T-cell (primary cell): ENCODE measurements around the gene JMJD7. TPM values are rescaled to one million over a fixed set of nuclear protein-coding genes. Genes with fewer than 3 reads are reported as not detected.

Experiments
- ATAC-seq, 4 experiments: fragments of 200-7000 bp in 3 of 4; fragments of 150-1000 bp in 1 of 4; cut with Tn5 transposase; replicated peaks in 1 of 4; 1 replicate in 3 of 4; 2 replicates in 1 of 4; pipeline ENCODE4 v1.10.0; 2021; ENCODE audit warnings: moderate library complexity in 3 of 4, mild to moderate bottlenecking in 2 of 4, moderate number of reproducible peaks in 1 of 4
- CTCF ChIA-PET, 2 donors: fragments of 300-600 bp; sonication (Branson Sonifier 250); formaldehyde crosslinking; loops; one replicate each; lab custom pipeline; 2022; ENCODE audit warnings: antibody characterized with exemption in 2 of 2; lab: Charles Lee
- POLR2A ChIA-PET, 2 donors: fragments of 300-600 bp; sonication (Branson Sonifier 250); formaldehyde crosslinking; loops; one replicate each; lab custom pipeline; 2022; ENCODE audit warnings: antibody characterized with exemption in 2 of 2; lab: Charles Lee
- DNase-seq, 35 experiments: peaks; one replicate each; pipeline versions ENCODE4 v3.0.0 to v3.0.0-alpha.2; 2013 to 2023
- H3K27ac ChIP-seq: one replicate; pipeline ENCODE4 v1.5.1; 2013; ENCODE audit warnings: low read length
- H3K27me3 ChIP-seq, 2 experiments: replicated peaks in 1 of 2; 1 replicate in 1 of 2; 2 replicates in 1 of 2; pipeline versions ENCODE4 v1.6.1 to v1.7.0; 2013; ENCODE audit warnings: low read length in 1 of 2, mixed read lengths in 1 of 2; ENCODE audit not compliant: control insufficient read depth in 2 of 2, insufficient read depth in 2 of 2; ENCODE audit errors: extremely low read depth in 1 of 2
- H3K36me3 ChIP-seq, 2 donors: 1 replicate in 1 of 2; 2 replicates in 1 of 2; pipeline versions ENCODE4 v1.6.1 to v1.7.0; 2013; ENCODE audit warnings: low read length in 1 of 2; ENCODE audit not compliant: control insufficient read depth in 2 of 2, insufficient read depth in 1 of 2; ENCODE audit errors: extremely low read depth in 1 of 2
- H3K4me1 ChIP-seq, 2 experiments: 1 replicate in 1 of 2; 2 replicates in 1 of 2; pipeline versions ENCODE4 v1.6.1 to v1.7.0; 2013; ENCODE audit warnings: low read length in 2 of 2, mixed read lengths in 1 of 2; ENCODE audit not compliant: insufficient read depth in 2 of 2, control insufficient read depth in 1 of 2; ENCODE audit errors: extremely low read depth in 1 of 2
- H3K4me3 ChIP-seq, 2 donors: 1 replicate in 1 of 2; 2 replicates in 1 of 2; pipeline versions ENCODE4 v1.5.1 to v1.7.0; 2013; ENCODE audit warnings: mild to moderate bottlenecking in 2 of 2, low read length in 1 of 2, moderate library complexity in 1 of 2; ENCODE audit not compliant: control insufficient read depth in 1 of 2; ENCODE audit errors: extremely low read depth in 1 of 2
- H3K9me3 ChIP-seq: 2 replicates; pipeline ENCODE4 v1.7.0; 2013
- H3K27ac Mint-ChIP-seq, 2 donors: one replicate each; pipeline ENCODE4 v1.8.0; 2020 to 2021; ENCODE audit warnings: mild to moderate bottlenecking in 2 of 2, mixed read lengths in 2 of 2
- H3K27me3 Mint-ChIP-seq, 2 donors: one replicate each; pipeline ENCODE4 v1.8.0; 2021 to 2022; ENCODE audit warnings: mixed read lengths in 2 of 2
- H3K36me3 Mint-ChIP-seq: one replicate; pipeline ENCODE4 v1.8.0; 2021; ENCODE audit warnings: mixed read lengths
- H3K4me1 Mint-ChIP-seq, 3 donors: one replicate each; pipeline ENCODE4 v1.8.0; 2020 to 2022; ENCODE audit warnings: mixed read lengths in 3 of 3, mild to moderate bottlenecking in 1 of 3
- H3K4me3 Mint-ChIP-seq, 3 donors: one replicate each; pipeline ENCODE4 v1.8.0; 2020 to 2022; ENCODE audit warnings: mild to moderate bottlenecking in 3 of 3, mixed read lengths in 3 of 3, moderate library complexity in 3 of 3
- H3K9me3 Mint-ChIP-seq, 3 donors: one replicate each; pipeline ENCODE4 v1.8.0; 2020 to 2022; ENCODE audit warnings: mixed read lengths in 3 of 3
- WGBS: methylation state at CpG from one replicate; pipeline ENCODE4 v1.1.5; 2013; ENCODE audit warnings: missing lambda C conversion rate; ENCODE audit not compliant: insufficient coverage; 5-methylcytosine and 5-hydroxymethylcytosine counted together
- total RNA-seq, 35 experiments: library from RNA in 6 of 35; stranded (reverse) in 6 of 35; fragments of 120-200 nt in 1 of 35; gene quantifications; one replicate each; pipeline versions ENCODE4 v1.2.1 to v1.2.4 and lab custom pipeline; 2013 to 2026

JMJD7 gene
- total RNA-seq, 5 donors from 2014 or later (not counting 1 experiment from before 2014, with no cell fraction given): 35.8 to 72.7 (median 45.3) TPM

- Histone ChIP-seq H3K27me3 (peaks cover 0 to 25% of the 10 kb centered on the region in 2 experiments), H3K4me1 (no peaks in the 10 kb centered on the region), H3K36me3 (peaks cover 6 to 9% of the 10 kb centered on the region in 2 donors), H3K4me3 (no peak overlapping the region), H3K9me3 (no peaks in the 10 kb centered on the region), H3K27ac (no peak overlapping the region)
- WGBS: 88% methylated on average over 15 of the region's 17 CpGs
- Mint-ChIP-seq H3K4me3 (no peak overlapping the region), H3K9me3 (no peaks in the 10 kb centered on the region), H3K27ac (no peak overlapping the region), H3K36me3 (peaks cover 4% of the 10 kb centered on the region), H3K4me1 (no peaks in the 10 kb centered on the region), H3K27me3 (no peaks in the 10 kb centered on the region)
- ATAC-seq (no peak), DNase-seq (no peak)
- CTCF ChIA-PET: interaction anchor here (0.7 to 1.1 kb wide), 2 partner anchors 132 to 198 kb away, joined by 3 to 6 read pairs; no protein-coding TSS in a partner anchor
- POLR2A ChIA-PET: no interaction called here
Measured at GRCh38 chr15:41852736-41853590, 25.1 kb downstream of the JMJD7 start.

GRCh38 chr15:41853831-41854230 is 25.9 kb downstream of the JMJD7 start:
- no peaks in the 10 kb centered on the region for H3K4me1 ChIP-seq
- H3K27ac ChIP-seq: no peak overlapping the region
- H3K36me3 ChIP-seq: peaks cover 0 to under 1% of the 10 kb centered on the region in 2 donors
- peaks cover 0 to 3% of the 10 kb centered on the region in 2 donors for H3K27me3 Mint-ChIP-seq
- no peaks in the 10 kb centered on the region for H3K9me3 Mint-ChIP-seq
- peaks cover 0 to 31% of the 10 kb centered on the region in 2 experiments for H3K27me3 ChIP-seq
- H3K4me3 Mint-ChIP-seq: no peak overlapping the region
- no peak for ATAC-seq
- no peaks in the 10 kb centered on the region for H3K36me3 Mint-ChIP-seq
- CTCF ChIA-PET: no interaction called here
- 89% methylated on average over 9 of the region's 10 CpGs for WGBS
- H3K9me3 ChIP-seq: no peaks in the 10 kb centered on the region
- POLR2A ChIA-PET: no interaction called here
- no peak overlapping the region for H3K4me3 ChIP-seq
- DNase-seq: no peak
- no peak overlapping the region for H3K27ac Mint-ChIP-seq
- H3K4me1 Mint-ChIP-seq: no peaks in the 10 kb centered on the region

GRCh38 chr15:41854443-41854842 is 26.6 kb downstream of the JMJD7 start:
- DNase-seq (no peak), ATAC-seq (no peak)
- Histone ChIP-seq H3K27ac (no peak overlapping the region), H3K36me3 (no peaks in the 10 kb centered on the region), H3K27me3 (peaks cover 0 to 31% of the 10 kb centered on the region in 2 experiments), H3K9me3 (no peaks in the 10 kb centered on the region), H3K4me3 (no peak overlapping the region), H3K4me1 (no peaks in the 10 kb centered on the region)
- Mint-ChIP-seq H3K27ac (no peak overlapping the region), H3K9me3 (no peaks in the 10 kb centered on the region), H3K4me3 (no peak overlapping the region), H3K36me3 (no peaks in the 10 kb centered on the region), H3K27me3 (peaks cover 0 to 3% of the 10 kb centered on the region in 2 donors), H3K4me1 (no peaks in the 10 kb centered on the region)
- POLR2A ChIA-PET: no interaction called here
- WGBS: 91% methylated on average over 8 of the region's 9 CpGs
- CTCF ChIA-PET: no interaction called here

- no peak for DNase-seq
- H3K27ac ChIP-seq: no peak overlapping the region
- Mint-ChIP-seq H3K4me3 (no peak overlapping the region), H3K27me3 (peaks cover 0 to 3% of the 10 kb centered on the region in 2 donors), H3K9me3 (no peaks in the 10 kb centered on the region), H3K4me1 (peaks cover under 1 to 6% (median 5%) of the 10 kb centered on the region in 3 donors), H3K36me3 (no peaks in the 10 kb centered on the region), H3K27ac (no peak overlapping the region)
- H3K4me3 ChIP-seq: no peak overlapping the region
- CTCF ChIA-PET: no interaction called here
- H3K4me1 ChIP-seq: peaks cover 2 to 6% of the 10 kb centered on the region in 2 experiments
- 83% methylated on average over 24 of the region's 30 CpGs for WGBS
- POLR2A ChIA-PET: no interaction called here
- peaks cover 0 to 39% of the 10 kb centered on the region in 2 experiments for H3K27me3 ChIP-seq
- no peak for ATAC-seq
- H3K36me3 ChIP-seq: no peaks in the 10 kb centered on the region
- no peaks in the 10 kb centered on the region for H3K9me3 ChIP-seq
Measured at GRCh38 chr15:41855261-41855961, 27.5 kb downstream of the JMJD7 start.

DNA sequence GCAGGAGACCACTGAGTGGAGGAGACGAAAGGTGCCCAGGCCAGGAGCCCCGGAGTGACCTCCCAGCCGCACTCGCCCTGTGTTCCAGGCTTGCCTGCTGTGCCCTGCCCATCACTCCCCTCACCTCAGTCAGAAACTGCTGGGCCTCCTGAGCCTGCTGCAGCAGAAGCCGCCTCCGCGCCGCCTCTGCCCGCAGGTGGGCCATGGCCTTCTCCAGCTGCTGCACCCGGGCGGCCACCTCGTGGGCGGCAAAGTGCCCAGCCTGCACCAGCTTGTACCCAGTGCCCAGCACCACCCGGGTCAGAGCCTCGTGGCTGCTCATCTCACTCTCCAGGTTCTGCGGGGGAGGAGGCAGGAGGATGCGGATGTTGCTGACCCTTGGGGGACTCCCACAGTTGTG is 28.4 kb downstream of the JMJD7 start:
- peaks cover 0 to 45% of the 10 kb centered on the region in 2 experiments for H3K27me3 ChIP-seq
- peaks cover 2 to 7% of the 10 kb centered on the region in 2 experiments for H3K4me1 ChIP-seq
- ChIA-PET CTCF (no interaction called here), POLR2A (no interaction called here)
- no peaks in the 10 kb centered on the region for H3K9me3 ChIP-seq
- H3K36me3 ChIP-seq: no peaks in the 10 kb centered on the region
- H3K27ac Mint-ChIP-seq: no peak overlapping the region
- H3K27ac ChIP-seq: no peak overlapping the region
- DNase-seq: no peak
- ATAC-seq: no peak
- H3K4me1 Mint-ChIP-seq: peaks cover 6 to 9% (median 7%) of the 10 kb centered on the region in 3 donors
- H3K4me3 Mint-ChIP-seq: no peak overlapping the region
- WGBS: 85% methylated on average over 11 of the region's 17 CpGs
- peaks cover 0 to 3% of the 10 kb centered on the region in 2 donors for H3K27me3 Mint-ChIP-seq
- no peak overlapping the region for H3K4me3 ChIP-seq
- no peaks in the 10 kb centered on the region for H3K9me3 Mint-ChIP-seq
- no peaks in the 10 kb centered on the region for H3K36me3 Mint-ChIP-seq

- no peaks in the 10 kb centered on the region for H3K9me3 ChIP-seq
- ChIA-PET POLR2A (no interaction called here), CTCF (no interaction called here)
- 90% methylated on average over 12 of the region's 12 CpGs for WGBS
- H3K27me3 ChIP-seq: peaks cover 0 to 45% of the 10 kb centered on the region in 2 experiments
- Mint-ChIP-seq H3K9me3 (no peaks in the 10 kb centered on the region), H3K27ac (no peak overlapping the region), H3K4me1 (peaks cover 6 to 9% (median 7%) of the 10 kb centered on the region in 3 donors), H3K4me3 (no peak overlapping the region), H3K36me3 (no peaks in the 10 kb centered on the region), H3K27me3 (peaks cover 0 to 3% of the 10 kb centered on the region in 2 donors)
- no peak overlapping the region for H3K4me3 ChIP-seq
- DNase-seq: no peak
- H3K27ac ChIP-seq: no peak overlapping the region
- no peaks in the 10 kb centered on the region for H3K36me3 ChIP-seq
- ATAC-seq: no peak
- peaks cover 2 to 7% of the 10 kb centered on the region in 2 experiments for H3K4me1 ChIP-seq
Measured at GRCh38 chr15:41856716-41857115, 28.8 kb downstream of the JMJD7 start.
